Upper lobe of left lung (tissue), 4 donors: Measurements from ENCODE around the gene MAPK14.

Experiments used
- CTCF ChIP-seq, 6 experiments: fragments of 450-650 bp in 4 of 6; fragments of 200-600 bp in 2 of 6; sonication (generic) in 2 of 6; IDR thresholded peaks; one replicate each; pipeline ENCODE4 v1.5.1; 2016 to 2019; ENCODE audit warnings: antibody characterized with exemption in 6 of 6
- EP300 ChIP-seq, 4 donors: sonication (generic); formaldehyde crosslinking; IDR thresholded peaks; one replicate each; pipeline ENCODE4 v1.5.1; 2017; ENCODE audit warnings: antibody characterized with exemption in 4 of 4, control low read depth in 2 of 4
- POLR2A ChIP-seq, 4 donors: fragments of 450-650 bp; IDR thresholded peaks; one replicate each; pipeline ENCODE4 v1.5.1; 2016 to 2017; ENCODE audit warnings: antibody characterized with exemption in 4 of 4, mild to moderate bottlenecking in 2 of 4

GRCh38 chr6:36139431-36139830 is 111.8 kb downstream of the MAPK14 start:
- TF ChIP-seq CTCF (IDR thresholded peaks at IDR 0.05): no peak
- TF ChIP-seq POLR2A (IDR thresholded peaks at IDR 0.05): no peak
- TF ChIP-seq EP300 (IDR thresholded peaks at IDR 0.05): no peak
